ENCODE results near the gene BLTP1.

The BLTP1 gene

GRCh38 chr4:122171323-122171722 is 19.2 kb downstream of the BLTP1 start:
- no peak for FAIRE-seq
- no peak for DNase-seq (ENCODE audit: low spot score)

GRCh38 chr4:122172266-122172665 is 20.1 kb downstream of the BLTP1 start:
- DNase-seq (ENCODE audit: low spot score) (no peak), FAIRE-seq (no peak)

GRCh38 chr4:122178961-122179360 is 26.8 kb downstream of the BLTP1 start:
- DNase-seq (ENCODE audit: low spot score) = no peak
- FAIRE-seq = no peak

GRCh38 chr4:122195718-122196117 is 43.6 kb downstream of the BLTP1 start:
- FAIRE-seq (no peak), DNase-seq (ENCODE audit: low spot score) (no peak)
